Osteoblast (primary cell): ENCODE results near the gene ZFAND5. TPM values are rescaled to one million over a fixed set of nuclear protein-coding genes. Genes with fewer than 3 reads are reported as not detected.

Source experiments
- DNase-seq: peaks from one replicate; pipeline ENCODE4 v3.0.0; 2011; ENCODE audit warnings: low spot score, mixed read lengths; ENCODE audit not compliant: insufficient read length; ENCODE audit errors: missing footprints
- H2AFZ ChIP-seq: 2 replicates; pipeline ENCODE4 v1.6.0; 2011; ENCODE audit warnings: mild to moderate bottlenecking, low read length
- H3K27ac ChIP-seq: 2 replicates; pipeline ENCODE4 v1.5.1; 2011; ENCODE audit warnings: mild to moderate bottlenecking, low read depth, low read length, moderate library complexity
- H3K27me3 ChIP-seq: 2 replicates; pipeline ENCODE4 v1.6.0; 2012; ENCODE audit warnings: mild to moderate bottlenecking, control low read depth, inconsistent platforms, low read length, moderate library complexity; ENCODE audit not compliant: insufficient read depth
- H3K36me3 ChIP-seq: 2 replicates; pipeline ENCODE4 v1.5.1; 2011; ENCODE audit warnings: mild to moderate bottlenecking, low read length, control low read depth, moderate library complexity; ENCODE audit not compliant: insufficient read depth
- H3K4me1 ChIP-seq: 2 replicates; pipeline ENCODE4 v1.5.1; 2011; ENCODE audit warnings: mild to moderate bottlenecking, low read length, control low read depth, moderate library complexity; ENCODE audit not compliant: insufficient read depth
- H3K4me2 ChIP-seq: 2 replicates; pipeline ENCODE4 v1.6.0; 2011; ENCODE audit warnings: mild to moderate bottlenecking, low read length; ENCODE audit not compliant: insufficient read depth
- H3K4me3 ChIP-seq: fragments of 200-600 bp; sonication (generic); 3 replicates; pipeline ENCODE4 v1.5.1; 2012; ENCODE audit warnings: mild to moderate bottlenecking, low read length, inconsistent platforms; ENCODE audit not compliant: insufficient read depth
- H3K79me2 ChIP-seq: 2 replicates; pipeline ENCODE4 v1.6.0; 2012; ENCODE audit warnings: mild to moderate bottlenecking, low read length, control low read depth, inconsistent platforms; ENCODE audit not compliant: insufficient read depth
- H3K9me3 ChIP-seq: 2 replicates; pipeline ENCODE4 v1.5.1; 2011; ENCODE audit warnings: low read depth, low read length, control low read depth
- H4K20me1 ChIP-seq: 2 replicates; pipeline ENCODE4 v1.6.0; 2012; ENCODE audit warnings: mild to moderate bottlenecking, low read length, control low read depth; ENCODE audit not compliant: insufficient read depth
- total RNA-seq: library from RNA; depleted of rRNA; stranded (reverse); fragments of >200 nt; gene quantifications from 2 replicates; pipeline ENCODE4 v1.2.3, GENCODE V29; 2012
- TF ChIP-seq, protein P1 (sequence below): IDR thresholded peaks from 2 replicates; pipeline ENCODE4 v1.5.1; 2011; ENCODE audit warnings: mild to moderate bottlenecking, low read depth, low read length, moderate library complexity; ENCODE audit errors: extremely low read depth

ZFAND5 gene
- total RNA-seq, 1 donor = 164 TPM

DNA sequence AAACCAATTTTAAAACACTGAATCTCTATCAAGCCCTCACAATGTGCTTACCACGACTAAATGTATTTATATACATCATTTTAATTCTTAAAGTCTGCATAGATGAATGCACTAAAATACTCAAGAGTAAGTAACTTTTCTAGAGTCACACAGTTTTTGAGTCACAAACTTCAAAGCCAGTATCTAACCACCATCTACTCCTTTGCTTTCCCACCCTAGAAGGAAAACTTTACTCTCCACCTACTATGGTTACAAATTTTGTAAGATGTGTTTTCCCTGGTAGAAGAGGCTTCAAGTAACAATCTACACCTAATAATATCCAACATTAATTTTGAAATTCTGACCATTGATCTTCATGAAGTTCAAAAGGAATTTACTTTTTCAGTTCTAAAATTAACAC lies 18.7 kb downstream of the ZFAND5 start:
- H3K4me3 ChIP-seq = no peak overlapping the region
- no peak for DNase-seq
- H3K4me1 ChIP-seq = no peaks in the 10 kb centered on the region
- no peak overlapping the region for H3K4me2 ChIP-seq
- no peaks in the 10 kb centered on the region for H3K36me3 ChIP-seq
- no peaks in the 10 kb centered on the region for H3K9me3 ChIP-seq
- no peaks in the 10 kb centered on the region for H4K20me1 ChIP-seq
- no peak overlapping the region for H3K27ac ChIP-seq
- no peaks in the 10 kb centered on the region for H3K27me3 ChIP-seq
- no peaks in the 10 kb centered on the region for H3K79me2 ChIP-seq
- TF ChIP-seq, protein P1, sequence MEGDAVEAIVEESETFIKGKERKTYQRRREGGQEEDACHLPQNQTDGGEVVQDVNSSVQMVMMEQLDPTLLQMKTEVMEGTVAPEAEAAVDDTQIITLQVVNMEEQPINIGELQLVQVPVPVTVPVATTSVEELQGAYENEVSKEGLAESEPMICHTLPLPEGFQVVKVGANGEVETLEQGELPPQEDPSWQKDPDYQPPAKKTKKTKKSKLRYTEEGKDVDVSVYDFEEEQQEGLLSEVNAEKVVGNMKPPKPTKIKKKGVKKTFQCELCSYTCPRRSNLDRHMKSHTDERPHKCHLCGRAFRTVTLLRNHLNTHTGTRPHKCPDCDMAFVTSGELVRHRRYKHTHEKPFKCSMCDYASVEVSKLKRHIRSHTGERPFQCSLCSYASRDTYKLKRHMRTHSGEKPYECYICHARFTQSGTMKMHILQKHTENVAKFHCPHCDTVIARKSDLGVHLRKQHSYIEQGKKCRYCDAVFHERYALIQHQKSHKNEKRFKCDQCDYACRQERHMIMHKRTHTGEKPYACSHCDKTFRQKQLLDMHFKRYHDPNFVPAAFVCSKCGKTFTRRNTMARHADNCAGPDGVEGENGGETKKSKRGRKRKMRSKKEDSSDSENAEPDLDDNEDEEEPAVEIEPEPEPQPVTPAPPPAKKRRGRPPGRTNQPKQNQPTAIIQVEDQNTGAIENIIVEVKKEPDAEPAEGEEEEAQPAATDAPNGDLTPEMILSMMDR = no peak
- H2AFZ ChIP-seq = no peak overlapping the region

- no peaks in the 10 kb centered on the region for H3K36me3 ChIP-seq
- H3K4me2 ChIP-seq = no peak overlapping the region
- no peaks in the 10 kb centered on the region for H3K27me3 ChIP-seq
- H4K20me1 ChIP-seq = no peaks in the 10 kb centered on the region
- no peak overlapping the region for H3K27ac ChIP-seq
- no peaks in the 10 kb centered on the region for H3K79me2 ChIP-seq
- H3K4me1 ChIP-seq = no peaks in the 10 kb centered on the region
- TF ChIP-seq, protein P1 = no peak
- H3K9me3 ChIP-seq = no peaks in the 10 kb centered on the region
- H2AFZ ChIP-seq = no peak overlapping the region
- no peak for DNase-seq
- H3K4me3 ChIP-seq = no peak overlapping the region
Measured at GRCh38 chr9:72338631-72339030, 26.4 kb downstream of the ZFAND5 start.

DNA sequence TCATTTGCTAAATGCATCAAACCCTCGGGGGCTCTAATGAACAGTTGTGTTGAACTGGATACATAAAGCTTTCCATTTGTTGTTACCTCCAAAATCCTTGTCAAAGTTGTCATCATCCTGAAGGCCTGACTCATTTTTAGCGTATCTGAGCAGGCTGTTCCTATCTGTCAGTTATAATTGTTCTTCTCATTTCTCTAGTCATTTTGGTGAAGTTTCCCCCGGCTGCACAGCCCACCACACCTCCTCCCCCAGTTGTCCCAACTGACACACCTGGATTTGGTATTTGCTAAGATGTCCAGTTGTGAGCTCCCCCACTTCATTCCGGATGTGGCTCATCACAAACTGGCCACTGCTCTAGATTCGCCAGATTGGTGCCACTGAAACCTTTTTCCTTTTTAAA lies 27.7 kb downstream of the ZFAND5 start:
- no peak overlapping the region for H3K4me3 ChIP-seq
- H3K9me3 ChIP-seq = no peaks in the 10 kb centered on the region
- H2AFZ ChIP-seq = no peak overlapping the region
- TF ChIP-seq, protein P1 = no peak
- H3K27me3 ChIP-seq = peaks cover 1% of the 10 kb centered on the region
- H4K20me1 ChIP-seq = no peaks in the 10 kb centered on the region
- H3K4me2 ChIP-seq = no peak overlapping the region
- H3K4me1 ChIP-seq = no peaks in the 10 kb centered on the region
- no peak overlapping the region for H3K27ac ChIP-seq
- H3K79me2 ChIP-seq = no peaks in the 10 kb centered on the region
- DNase-seq = no peak
- H3K36me3 ChIP-seq = no peaks in the 10 kb centered on the region

DNA sequence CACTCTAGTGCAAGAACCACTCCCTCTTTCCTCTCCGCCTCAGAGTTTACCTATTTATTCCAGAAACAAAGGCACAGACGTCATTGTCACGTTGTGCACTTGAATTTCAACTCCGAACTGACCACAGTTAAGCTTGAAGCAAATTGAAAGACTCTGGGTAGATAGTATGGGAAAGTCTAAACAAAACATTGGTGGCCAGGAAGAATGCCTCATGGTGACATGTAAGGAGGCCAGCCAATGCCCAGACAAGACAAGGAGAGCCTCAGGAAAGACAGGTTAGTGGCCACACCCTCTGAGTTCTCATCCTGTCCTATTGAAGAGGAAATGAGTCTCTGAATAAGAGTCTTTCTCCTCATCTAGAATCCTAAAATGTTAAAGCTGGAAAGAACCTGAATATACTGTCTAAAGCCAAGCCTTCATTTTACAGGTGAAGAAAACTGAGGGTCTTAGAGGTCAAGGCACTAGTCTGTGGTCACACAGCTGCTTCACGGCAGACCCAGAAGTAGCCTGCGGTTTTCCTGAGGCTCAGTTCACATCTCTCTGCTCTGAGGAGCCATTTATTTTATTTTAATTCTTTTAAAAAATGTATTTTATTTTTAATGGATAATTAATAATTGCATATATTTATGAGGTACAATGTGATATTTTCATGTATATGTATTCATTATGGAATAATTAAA lies 30.2 kb downstream of the ZFAND5 start:
- no peak overlapping the region for H3K27ac ChIP-seq
- H4K20me1 ChIP-seq = no peaks in the 10 kb centered on the region
- no peak for DNase-seq
- no peaks in the 10 kb centered on the region for H3K9me3 ChIP-seq
- no peaks in the 10 kb centered on the region for H3K36me3 ChIP-seq
- H3K4me2 ChIP-seq = no peak overlapping the region
- no peaks in the 10 kb centered on the region for H3K4me1 ChIP-seq
- peaks cover 10% of the 10 kb centered on the region for H3K27me3 ChIP-seq
- no peak overlapping the region for H2AFZ ChIP-seq
- H3K79me2 ChIP-seq = no peaks in the 10 kb centered on the region
- no peak overlapping the region for H3K4me3 ChIP-seq
- TF ChIP-seq, protein P1 = no peak
